Tibial nerve (tissue), 4 donors: ENCODE measurements around the gene SLC38A10. TPM values are rescaled to one million over a fixed set of nuclear protein-coding genes. Genes with fewer than 3 reads are reported as not detected.
A peak's percentile ranks its signal among the peaks of the same experiment; 100 is the strongest.

ENCODE experiments used
- DNase-seq, 2 donors: peaks; one replicate each; pipeline ENCODE4 v3.0.0-alpha.2; 2019; ENCODE audit warnings: low spot score in 2 of 2
- H3K27ac ChIP-seq, 4 donors: fragments of 200-600 bp; sonication (generic) in 3 of 4; one replicate each; pipeline ENCODE4 v1.5.1; 2017 to 2019; ENCODE audit warnings: mild to moderate bottlenecking in 1 of 4
- H3K27me3 ChIP-seq, 2 donors: fragments of 200-600 bp; sonication (generic) in 1 of 2; one replicate each; pipeline versions ENCODE4 v1.5.1 to v1.6.0; 2017 to 2019
- H3K36me3 ChIP-seq, 3 donors: fragments of 200-600 bp; sonication (generic); one replicate each; pipeline ENCODE4 v1.5.1; 2018 to 2019
- H3K4me1 ChIP-seq, 4 donors: fragments of 200-600 bp; sonication (generic) in 3 of 4; one replicate each; pipeline ENCODE4 v1.5.1; 2017 to 2019
- H3K4me3 ChIP-seq, 4 donors: fragments of 200-600 bp; sonication (generic) in 3 of 4; one replicate each; pipeline ENCODE4 v1.5.1; 2017 to 2019; ENCODE audit warnings: mild to moderate bottlenecking in 1 of 4, moderate library complexity in 1 of 4
- H3K9me3 ChIP-seq, 4 donors: fragments of 200-600 bp; sonication (generic) in 3 of 4; one replicate each; pipeline ENCODE4 v1.5.1; 2017 to 2019
- EP300 ChIP-seq, 2 donors: sonication (generic); formaldehyde crosslinking; IDR thresholded peaks; one replicate each; pipeline ENCODE4 v1.6.1; 2017; ENCODE audit warnings: antibody characterized with exemption in 2 of 2, mild to moderate bottlenecking in 1 of 2
- POLR2A ChIP-seq, 2 donors: fragments of 450-650 bp; IDR thresholded peaks; one replicate each; pipeline ENCODE4 v1.6.1; 2017; ENCODE audit warnings: antibody characterized with exemption in 2 of 2, mild to moderate bottlenecking in 2 of 2, moderate library complexity in 2 of 2
- WGBS, 2 donors: methylation state at CpG; one replicate each; pipeline ENCODE4 v1.1.5; 2018; 5-methylcytosine and 5-hydroxymethylcytosine counted together
- total RNA-seq, 4 donors: library from RNA; depleted of rRNA; stranded (reverse); fragments of >200 nt; gene quantifications; one replicate each; pipeline ENCODE4 v1.1.0, GENCODE V29; 2016
- TF ChIP-seq, protein P1 (sequence below), 5 experiments: fragments of 200-600 bp in 3 of 5; fragments of 450-650 bp in 2 of 5; sonication (generic) in 3 of 5; IDR thresholded peaks; one replicate each; pipeline ENCODE4 v1.5.1; 2016 to 2019; ENCODE audit warnings: antibody characterized with exemption in 5 of 5, mild to moderate bottlenecking in 3 of 5, moderate library complexity in 2 of 5

The SLC38A10 gene
- total RNA-seq, 4 donors from 2014 or later, result 80.0 to 149 (median 123) TPM

DNA sequence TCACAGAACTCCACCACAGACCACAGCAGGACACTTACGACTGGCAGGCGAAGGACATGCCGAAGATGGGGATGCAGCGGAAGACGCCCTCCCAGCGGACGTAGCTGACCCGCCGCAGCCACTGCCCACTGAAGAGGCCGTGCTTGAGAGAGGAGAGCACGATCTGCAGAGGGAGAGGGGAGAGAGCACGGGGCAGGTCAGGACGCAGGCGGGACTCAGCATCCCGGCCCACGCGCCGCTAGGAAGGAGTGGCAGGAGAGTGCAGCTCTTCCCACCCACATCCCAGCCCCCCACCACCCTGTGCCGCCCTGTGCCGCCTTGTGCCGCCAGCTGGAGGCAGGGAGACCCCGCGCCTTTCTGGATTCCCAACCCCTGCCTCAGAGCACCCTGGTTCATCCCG lies 14.5 kb downstream of the SLC38A10 start:
- no peak for DNase-seq
- no peak overlapping the region for H3K27ac ChIP-seq

DNA sequence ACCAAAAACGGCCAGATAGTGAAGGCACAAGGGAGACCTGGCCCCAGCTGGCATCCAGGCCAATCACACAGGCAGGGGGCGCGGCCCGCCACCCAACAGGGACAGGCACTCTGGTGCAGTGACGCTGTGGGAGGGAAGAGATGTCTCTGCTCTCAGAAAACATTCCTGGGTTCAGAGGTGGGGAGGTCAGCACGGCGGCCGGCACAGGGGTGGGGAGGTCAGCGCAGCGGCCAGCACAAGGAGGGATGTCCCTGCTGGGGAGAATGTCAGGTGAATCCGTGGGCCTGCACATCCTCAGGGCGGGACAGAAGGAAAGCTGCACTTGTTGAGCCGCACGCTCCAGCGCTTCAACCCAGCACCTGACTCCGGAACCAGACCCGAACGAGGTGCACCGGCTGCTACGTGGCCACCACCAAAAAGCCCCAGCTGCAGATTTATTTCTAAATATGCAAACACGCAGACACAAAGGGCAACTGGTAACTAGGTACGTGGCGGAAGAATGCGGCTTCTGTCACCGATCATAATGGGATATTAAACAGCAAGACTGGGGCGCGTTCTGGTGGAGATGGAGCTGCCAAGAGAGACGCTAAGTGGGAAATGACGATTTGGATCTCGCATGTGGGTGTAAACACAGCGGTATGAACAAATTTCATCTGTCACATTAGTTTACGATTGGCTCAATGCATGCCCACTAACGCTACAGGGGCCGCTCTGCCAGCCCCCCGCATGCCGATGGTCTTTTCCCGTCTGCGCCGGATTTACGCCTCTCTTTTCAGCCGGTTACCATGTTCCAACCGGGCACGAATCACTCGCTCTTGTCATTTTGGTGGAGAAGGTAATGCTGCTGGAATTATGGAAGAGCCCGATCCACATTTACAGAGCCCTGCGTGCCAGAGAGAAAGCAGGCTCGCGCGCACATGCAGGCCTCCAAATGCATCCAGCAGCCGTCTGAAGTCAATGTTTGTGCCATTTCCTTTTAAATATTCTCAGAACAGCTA lies 15.5 kb downstream of the SLC38A10 start:
- H3K4me1 ChIP-seq, result peaks cover 0 to 4% (median under 1%) of the 10 kb centered on the region in 4 donors
- no peak overlapping the region for H3K4me3 ChIP-seq
- no peak overlapping the region for H3K27ac ChIP-seq
- H3K36me3 ChIP-seq, result peaks cover 0 to 88% (median 0%) of the 10 kb centered on the region in 3 donors
- WGBS, 2 donors, result 93% methylated on average over 49 to 50 of the region's 50 CpGs
- DNase-seq, result no peak
- no peaks in the 10 kb centered on the region for H3K27me3 ChIP-seq
- H3K9me3 ChIP-seq, result no peaks in the 10 kb centered on the region
- TF ChIP-seq, protein P1, sequence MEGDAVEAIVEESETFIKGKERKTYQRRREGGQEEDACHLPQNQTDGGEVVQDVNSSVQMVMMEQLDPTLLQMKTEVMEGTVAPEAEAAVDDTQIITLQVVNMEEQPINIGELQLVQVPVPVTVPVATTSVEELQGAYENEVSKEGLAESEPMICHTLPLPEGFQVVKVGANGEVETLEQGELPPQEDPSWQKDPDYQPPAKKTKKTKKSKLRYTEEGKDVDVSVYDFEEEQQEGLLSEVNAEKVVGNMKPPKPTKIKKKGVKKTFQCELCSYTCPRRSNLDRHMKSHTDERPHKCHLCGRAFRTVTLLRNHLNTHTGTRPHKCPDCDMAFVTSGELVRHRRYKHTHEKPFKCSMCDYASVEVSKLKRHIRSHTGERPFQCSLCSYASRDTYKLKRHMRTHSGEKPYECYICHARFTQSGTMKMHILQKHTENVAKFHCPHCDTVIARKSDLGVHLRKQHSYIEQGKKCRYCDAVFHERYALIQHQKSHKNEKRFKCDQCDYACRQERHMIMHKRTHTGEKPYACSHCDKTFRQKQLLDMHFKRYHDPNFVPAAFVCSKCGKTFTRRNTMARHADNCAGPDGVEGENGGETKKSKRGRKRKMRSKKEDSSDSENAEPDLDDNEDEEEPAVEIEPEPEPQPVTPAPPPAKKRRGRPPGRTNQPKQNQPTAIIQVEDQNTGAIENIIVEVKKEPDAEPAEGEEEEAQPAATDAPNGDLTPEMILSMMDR (IDR thresholded peaks at IDR 0.05), result no peak
- TF ChIP-seq POLR2A (IDR thresholded peaks at IDR 0.05) (no peak), EP300 (IDR thresholded peaks at IDR 0.05) (no peak)

More for the DNA sequence above, 14.5 kb downstream of the SLC38A10 start:
- Histone ChIP-seq H3K27me3 (no peaks in the 10 kb centered on the region), H3K4me1 (peaks cover 0 to 14% (median 9%) of the 10 kb centered on the region in 4 donors), H3K4me3 (no peak overlapping the region), H3K36me3 (peaks cover 0 to 79% (median 0%) of the 10 kb centered on the region in 3 donors), H3K9me3 (no peaks in the 10 kb centered on the region)
- WGBS, 2 donors, result 87 to 95% methylated on average over 23 to 24 of the region's 24 CpGs
- TF ChIP-seq, protein P1 (IDR thresholded peaks at IDR 0.05), result no peak
- TF ChIP-seq EP300 (IDR thresholded peaks at IDR 0.05) (no peak), POLR2A (IDR thresholded peaks at IDR 0.05) (no peak)

DNA sequence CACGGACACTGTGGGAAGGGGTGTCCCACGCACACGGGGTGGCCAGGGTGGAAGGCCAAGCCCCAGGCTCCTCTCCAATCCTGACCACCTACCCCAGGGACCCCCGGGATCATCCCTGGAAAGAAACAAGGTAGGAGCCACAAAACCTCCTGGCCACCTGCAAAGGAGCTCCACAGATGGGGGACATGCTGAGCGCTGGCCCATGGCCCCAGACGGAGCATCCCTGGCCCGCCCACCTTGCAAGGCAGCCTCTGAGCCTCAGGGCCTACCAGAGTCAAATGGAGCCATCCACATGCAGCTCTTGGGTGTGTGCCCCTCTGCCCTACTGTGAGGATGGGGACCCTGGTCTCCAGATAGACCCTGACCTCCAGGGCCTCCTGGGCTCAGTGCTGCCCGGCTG lies 16.3 kb downstream of the SLC38A10 start:
- H3K4me1 ChIP-seq, result no peaks in the 10 kb centered on the region
- no peak for DNase-seq
- peaks cover 0 to 95% (median 0%) of the 10 kb centered on the region in 3 donors for H3K36me3 ChIP-seq
- no peak for TF ChIP-seq EP300 (IDR thresholded peaks at IDR 0.05)
- TF ChIP-seq, protein P1 (IDR thresholded peaks at IDR 0.05), result no peak
- no peak for TF ChIP-seq POLR2A (IDR thresholded peaks at IDR 0.05)
- H3K27me3 ChIP-seq, result no peaks in the 10 kb centered on the region
- peak overlapping the region in 1 of 4 donors; percentile 19 for H3K27ac ChIP-seq
- WGBS, 2 donors, result 95 to 100% methylated on average over 4 to 8 of the region's 8 CpGs
- H3K9me3 ChIP-seq, result no peaks in the 10 kb centered on the region
- no peak overlapping the region for H3K4me3 ChIP-seq

DNA sequence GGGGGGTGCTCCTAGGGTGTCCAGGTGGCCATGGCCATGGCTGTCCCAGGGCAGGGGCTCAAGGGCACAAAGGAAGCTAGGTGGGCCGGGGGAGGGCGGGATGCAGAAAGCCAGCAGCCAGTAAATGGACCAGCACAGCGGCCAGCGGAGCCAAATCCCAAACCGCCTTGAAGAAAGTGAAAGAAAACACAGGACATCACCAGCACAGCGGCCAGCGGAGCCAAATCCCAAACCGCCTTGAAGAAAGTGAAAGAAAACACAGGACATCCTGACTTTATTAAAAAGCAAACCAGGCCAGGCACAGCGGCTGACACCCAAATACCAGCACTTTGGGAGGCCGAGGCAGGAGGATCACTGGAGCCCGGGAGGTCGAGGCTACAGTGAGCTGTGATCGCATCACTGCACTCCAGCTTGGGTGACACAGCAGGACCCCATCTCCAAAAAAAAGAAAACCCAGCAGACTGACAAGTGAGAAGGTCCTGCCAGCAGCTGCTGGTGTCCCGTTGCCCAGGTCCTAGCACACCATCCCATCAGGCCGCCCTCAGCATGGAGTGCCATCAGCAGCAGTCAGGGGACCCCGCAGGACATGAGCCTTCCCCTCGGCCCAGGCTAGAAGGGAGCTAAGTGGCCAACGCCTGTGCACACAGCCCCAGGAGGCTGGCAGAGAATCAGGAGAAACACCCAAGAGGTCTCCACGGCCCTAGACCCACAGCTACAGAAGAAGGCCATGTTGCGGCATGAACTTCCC lies 17.0 kb downstream of the SLC38A10 start:
- peaks cover 0 to 99% (median 0%) of the 10 kb centered on the region in 3 donors for H3K36me3 ChIP-seq
- H3K9me3 ChIP-seq, result no peaks in the 10 kb centered on the region
- TF ChIP-seq POLR2A (IDR thresholded peaks at IDR 0.05) (no peak), EP300 (IDR thresholded peaks at IDR 0.05) (no peak)
- TF ChIP-seq, protein P1 (IDR thresholded peaks at IDR 0.05), result no peak
- no peak for DNase-seq
- no peak overlapping the region for H3K4me3 ChIP-seq
- H3K27me3 ChIP-seq, result no peaks in the 10 kb centered on the region
- WGBS, 2 donors, result 88 to 95% methylated on average over 18 to 20 of the region's 20 CpGs
- H3K27ac ChIP-seq, result peak overlapping the region in 1 of 4 donors; percentile 19
- no peaks in the 10 kb centered on the region for H3K4me1 ChIP-seq
